ENCODE measurements around the gene GATA5. TPM values are rescaled to one million over a fixed set of nuclear protein-coding genes. Genes with fewer than 3 reads are reported as not detected.
"Not testable (repeated sequence)": the region's sequence is repeated elsewhere in the genome, so short reads cannot be mapped to it uniquely, and the experiment has no call there.

GATA5 gene
- total and polyA plus RNA-seq, 3 experiments from 2014 or later, result not detected

- POLR2A ChIA-PET, result no interaction called here
- DNase-seq, result no peak
- Mint-ChIP-seq H3K27me3 (peaks cover 5 to 12% of the 10 kb centered on the region in 2 donors), H3K4me1 (peaks cover 0 to 7% (median 3%) of the 10 kb centered on the region in 3 donors), H3K36me3 (no peaks in the 10 kb centered on the region), H3K9me3 (no peaks in the 10 kb centered on the region), H3K4me3 (no peak overlapping the region), H3K27ac (no peak overlapping the region)
- Histone ChIP-seq H3K27ac (ENCODE audit: low read depth, low read length) (no peak overlapping the region), H3K36me3 (ENCODE audit: insufficient read depth, low read length) (no peaks in the 10 kb centered on the region), H3K4me1 (ENCODE audit: insufficient read depth, low read length) (no peaks in the 10 kb centered on the region), H3K4me3 (ENCODE audit: low read length) (no peak overlapping the region), H3K27me3 (ENCODE audit: insufficient read depth, low read length, poor library complexity, severe bottlenecking) (no peaks in the 10 kb centered on the region), H3K9me3 (ENCODE audit: low read length) (no peaks in the 10 kb centered on the region)
- CTCF ChIA-PET, result no interaction called here
Measured at GRCh38 chr20:62494980-62495748, 19.4 kb upstream of the GATA5 start.

- peaks cover 8 to 18% of the 10 kb centered on the region in 2 donors for H3K27me3 Mint-ChIP-seq
- Histone ChIP-seq H3K27ac (ENCODE audit: low read depth, low read length) (no peak overlapping the region), H3K27me3 (ENCODE audit: insufficient read depth, low read length, poor library complexity, severe bottlenecking) (no peaks in the 10 kb centered on the region), H3K9me3 (ENCODE audit: low read length) (no peaks in the 10 kb centered on the region), H3K4me3 (ENCODE audit: low read length) (no peak overlapping the region), H3K36me3 (ENCODE audit: insufficient read depth, low read length) (no peaks in the 10 kb centered on the region), H3K4me1 (ENCODE audit: insufficient read depth, low read length) (no peaks in the 10 kb centered on the region)
- H3K27ac Mint-ChIP-seq, result no peak overlapping the region
- no peak for DNase-seq
- ChIA-PET CTCF (no interaction called here), POLR2A (no interaction called here)
- H3K9me3 Mint-ChIP-seq, result no peaks in the 10 kb centered on the region
- peaks cover 0 to 1% (median 0%) of the 10 kb centered on the region in 3 donors for H3K4me1 Mint-ChIP-seq
- no peak overlapping the region for H3K4me3 Mint-ChIP-seq
- no peaks in the 10 kb centered on the region for H3K36me3 Mint-ChIP-seq
Measured at GRCh38 chr20:62494537-62494936, 18.7 kb upstream of the GATA5 start.

- no peak overlapping the region for H3K27ac Mint-ChIP-seq
- Histone ChIP-seq H3K4me3 (ENCODE audit: low read length) (no peak overlapping the region), H3K9me3 (ENCODE audit: low read length) (no peaks in the 10 kb centered on the region), H3K4me1 (ENCODE audit: insufficient read depth, low read length) (no peaks in the 10 kb centered on the region), H3K36me3 (ENCODE audit: insufficient read depth, low read length) (no peaks in the 10 kb centered on the region), H3K27me3 (ENCODE audit: insufficient read depth, low read length, poor library complexity, severe bottlenecking) (no peaks in the 10 kb centered on the region), H3K27ac (ENCODE audit: low read depth, low read length) (no peak overlapping the region)
- ChIA-PET POLR2A (no interaction called here), CTCF (no interaction called here)
- no peak for DNase-seq
- H3K27me3 Mint-ChIP-seq, result peaks cover 9 to 19% of the 10 kb centered on the region in 2 donors
- no peaks in the 10 kb centered on the region for H3K9me3 Mint-ChIP-seq
- H3K4me3 Mint-ChIP-seq, result no peak overlapping the region
- H3K36me3 Mint-ChIP-seq, result no peaks in the 10 kb centered on the region
- no peaks in the 10 kb centered on the region for H3K4me1 Mint-ChIP-seq
Measured at GRCh38 chr20:62493886-62494285, 18.1 kb upstream of the GATA5 start.

GRCh38 chr20:62493253-62493885, 17.6 kb upstream of the GATA5 start:
- Histone ChIP-seq H3K4me1 (ENCODE audit: insufficient read depth, low read length) (no peaks in the 10 kb centered on the region), H3K9me3 (ENCODE audit: low read length) (no peaks in the 10 kb centered on the region), H3K27ac (ENCODE audit: low read depth, low read length) (no peak overlapping the region), H3K4me3 (ENCODE audit: low read length) (no peak overlapping the region), H3K36me3 (ENCODE audit: insufficient read depth, low read length) (no peaks in the 10 kb centered on the region), H3K27me3 (ENCODE audit: insufficient read depth, low read length, poor library complexity, severe bottlenecking) (no peaks in the 10 kb centered on the region)
- ChIA-PET POLR2A (no interaction called here), CTCF (no interaction called here)
- H3K4me3 Mint-ChIP-seq, result no peak overlapping the region
- no peaks in the 10 kb centered on the region for H3K36me3 Mint-ChIP-seq
- DNase-seq, result no peak
- H3K9me3 Mint-ChIP-seq, result no peaks in the 10 kb centered on the region
- H3K27ac Mint-ChIP-seq, result no peak overlapping the region
- peaks cover 13 to 25% of the 10 kb centered on the region in 2 donors for H3K27me3 Mint-ChIP-seq
- H3K4me1 Mint-ChIP-seq, result no peaks in the 10 kb centered on the region

GRCh38 chr20:62492711-62493110, 16.9 kb upstream of the GATA5 start:
- Mint-ChIP-seq H3K4me3 (no peak overlapping the region), H3K4me1 (no peaks in the 10 kb centered on the region), H3K36me3 (no peaks in the 10 kb centered on the region), H3K9me3 (no peaks in the 10 kb centered on the region), H3K27ac (no peak overlapping the region), H3K27me3 (peaks cover 16 to 27% of the 10 kb centered on the region in 2 donors)
- no peak overlapping the region for H3K4me3 ChIP-seq (ENCODE audit: low read length)
- DNase-seq, result no peak
- no peak overlapping the region for H3K27ac ChIP-seq (ENCODE audit: low read depth, low read length)
- no peaks in the 10 kb centered on the region for H3K36me3 ChIP-seq (ENCODE audit: insufficient read depth, low read length)
- H3K4me1 ChIP-seq (ENCODE audit: insufficient read depth, low read length), result no peaks in the 10 kb centered on the region
- H3K27me3 ChIP-seq (ENCODE audit: insufficient read depth, low read length, poor library complexity, severe bottlenecking), result no peaks in the 10 kb centered on the region
- H3K9me3 ChIP-seq (ENCODE audit: low read length), result no peaks in the 10 kb centered on the region
- CTCF ChIA-PET, result no interaction called here
- POLR2A ChIA-PET, result no interaction called here

GRCh38 chr20:62490783-62491182, 15.0 kb upstream of the GATA5 start:
- H3K4me3 Mint-ChIP-seq; H3K9me3 ChIP-seq (ENCODE audit: low read length); H3K4me1 Mint-ChIP-seq; POLR2A ChIA-PET; H3K36me3 Mint-ChIP-seq; H3K27me3 ChIP-seq (ENCODE audit: insufficient read depth, low read length, poor library complexity, severe bottlenecking); H3K27ac Mint-ChIP-seq; H3K9me3 Mint-ChIP-seq; DNase-seq; H3K4me3 ChIP-seq (ENCODE audit: low read length); H3K36me3 ChIP-seq (ENCODE audit: insufficient read depth, low read length); H3K4me1 ChIP-seq (ENCODE audit: insufficient read depth, low read length); H3K27ac ChIP-seq (ENCODE audit: low read depth, low read length): not testable (repeated sequence)
- H3K27me3 Mint-ChIP-seq, result peaks cover 24 to 37% of the 10 kb centered on the region in 2 donors
- CTCF ChIA-PET, result interaction anchor here (1.0 kb wide), 1 partner anchor 9 kb away, joined by 3 read pairs; no protein-coding TSS in a partner anchor

- Mint-ChIP-seq H3K9me3 (no peaks in the 10 kb centered on the region), H3K4me3 (no peak overlapping the region), H3K27me3 (peaks cover 25 to 43% of the 10 kb centered on the region in 2 donors), H3K27ac (no peak overlapping the region), H3K36me3 (no peaks in the 10 kb centered on the region), H3K4me1 (no peaks in the 10 kb centered on the region)
- Histone ChIP-seq H3K27ac (ENCODE audit: low read depth, low read length) (no peak overlapping the region), H3K9me3 (ENCODE audit: low read length) (no peaks in the 10 kb centered on the region), H3K4me1 (ENCODE audit: insufficient read depth, low read length) (no peaks in the 10 kb centered on the region), H3K27me3 (ENCODE audit: insufficient read depth, low read length, poor library complexity, severe bottlenecking) (no peaks in the 10 kb centered on the region), H3K36me3 (ENCODE audit: insufficient read depth, low read length) (no peaks in the 10 kb centered on the region), H3K4me3 (ENCODE audit: low read length) (no peak overlapping the region)
- DNase-seq, result no peak
- ChIA-PET CTCF (interaction anchor here (0.6 kb wide), 1 partner anchor 54 kb away, joined by 3 read pairs; no protein-coding TSS in a partner anchor), POLR2A (no interaction called here)
Measured at GRCh38 chr20:62489932-62490263, 14.1 kb upstream of the GATA5 start.

GRCh38 chr20:62489186-62489931, 13.6 kb upstream of the GATA5 start:
- Histone ChIP-seq H3K4me3 (ENCODE audit: low read length) (no peak overlapping the region), H3K4me1 (ENCODE audit: insufficient read depth, low read length) (no peaks in the 10 kb centered on the region), H3K36me3 (ENCODE audit: insufficient read depth, low read length) (no peaks in the 10 kb centered on the region), H3K27me3 (ENCODE audit: insufficient read depth, low read length, poor library complexity, severe bottlenecking) (no peaks in the 10 kb centered on the region), H3K27ac (ENCODE audit: low read depth, low read length) (peak overlapping the region; percentile 47), H3K9me3 (ENCODE audit: low read length) (no peaks in the 10 kb centered on the region)
- Mint-ChIP-seq H3K27me3 (peaks cover 25 to 44% of the 10 kb centered on the region in 2 donors), H3K27ac (no peak overlapping the region), H3K36me3 (no peaks in the 10 kb centered on the region), H3K9me3 (no peaks in the 10 kb centered on the region), H3K4me1 (no peaks in the 10 kb centered on the region), H3K4me3 (no peak overlapping the region)
- ChIA-PET POLR2A (no interaction called here), CTCF (interaction anchor here (0.6 kb wide), 1 partner anchor 54 kb away, joined by 3 read pairs; no protein-coding TSS in a partner anchor)
- DNase-seq, result no peak

Measured in CD8-positive, alpha-beta memory T cell (primary cell).